PC-9 (cell line): ENCODE data around the gene CSTA. TPM values are rescaled to one million over a fixed set of nuclear protein-coding genes. Genes with fewer than 3 reads are reported as not detected.

ENCODE experiments used
- BruUV-seq: library from RNA; stranded (reverse); fragments of 400-500 nt; replicated peaks from 2 replicates; lab custom pipeline; 2021; lab: Mats Ljungman, UMichigan
- CTCF ChIA-PET: fragments of 300-600 bp; sonication (Branson Sonifier 250); formaldehyde crosslinking; loops from one replicate; lab custom pipeline; 2022; ENCODE audit warnings: antibody characterized with exemption; lab: Charles Lee
- POLR2A ChIA-PET: fragments of 300-600 bp; sonication (Branson Sonifier 250); formaldehyde crosslinking; loops from one replicate; lab custom pipeline; 2022; ENCODE audit warnings: antibody characterized with exemption; ENCODE audit not compliant: unreplicated experiment; lab: Charles Lee
- DNase-seq, 2 experiments: peaks; one replicate each; pipeline versions ENCODE4 v3.0.0 to v3.0.0-alpha.2; 2015 to 2022; ENCODE audit warnings: mixed read lengths in 1 of 2
- H2AFZ ChIP-seq: fragments of 200-600 bp; sonication (generic); 2 replicates; pipeline ENCODE4 v1.8.1; 2017; ENCODE audit warnings: antibody characterized with exemption
- H3F3A ChIP-seq: fragments of 200-600 bp; sonication (generic); 2 replicates; pipeline ENCODE4 v1.8.1; 2017; ENCODE audit warnings: antibody characterized with exemption, mild to moderate bottlenecking, low read depth; ENCODE audit not compliant: insufficient read depth
- H3K27ac ChIP-seq: fragments of 200-600 bp; sonication (generic); 2 replicates; pipeline ENCODE4 v1.6.1; 2016; ENCODE audit warnings: mixed run types
- H3K27me3 ChIP-seq: fragments of 200-600 bp; sonication (generic); 2 replicates; pipeline ENCODE4 v1.6.1; 2016; ENCODE audit warnings: low read depth, mixed run types; ENCODE audit not compliant: insufficient read depth
- H3K36me3 ChIP-seq: fragments of 200-600 bp; sonication (generic); 2 replicates; pipeline ENCODE4 v1.6.1; 2016; ENCODE audit warnings: low read depth, mixed run types
- H3K4me1 ChIP-seq: fragments of 200-600 bp; sonication (generic); replicated peaks from 2 replicates; pipeline ENCODE4 v1.6.1; 2016; ENCODE audit warnings: mixed run types; ENCODE audit not compliant: insufficient read depth
- H3K4me2 ChIP-seq: fragments of 200-600 bp; sonication (generic); 2 replicates; pipeline ENCODE4 v1.6.1; 2017; ENCODE audit warnings: mixed run types
- H3K4me3 ChIP-seq: fragments of 200-600 bp; sonication (generic); 2 replicates; pipeline ENCODE4 v1.6.1; 2016; ENCODE audit warnings: mixed run types
- H3K79me2 ChIP-seq: fragments of 200-600 bp; sonication (generic); 2 replicates; pipeline ENCODE4 v1.6.1; 2017; ENCODE audit warnings: low read depth, mixed run types
- H3K9me2 ChIP-seq: fragments of 200-600 bp; sonication (generic); 2 replicates; pipeline ENCODE4 v1.8.1; 2017; ENCODE audit warnings: mild to moderate bottlenecking; ENCODE audit not compliant: insufficient read depth
- H3K9me3 ChIP-seq: fragments of 200-600 bp; sonication (generic); 2 replicates; pipeline ENCODE4 v1.8.1; 2016; ENCODE audit warnings: low read depth; ENCODE audit not compliant: insufficient read depth
- H4K20me1 ChIP-seq: fragments of 200-600 bp; sonication (generic); 2 replicates; pipeline ENCODE4 v1.8.1; 2017; ENCODE audit not compliant: insufficient read depth
- EZH2 ChIP-seq: fragments of 200-600 bp; sonication (generic); IDR thresholded peaks from 2 replicates; pipeline ENCODE4 v1.8.0; 2017; ENCODE audit warnings: antibody characterized with exemption, low read depth
- intact Hi-C: fragments of 100-400 bp; cut with micrococcal nuclease; formaldehyde crosslinking; loops from one replicate; pipeline ENCODE4 v1.10.0; 2022; ENCODE audit not compliant: unreplicated experiment
- total RNA-seq: library from RNA; stranded (reverse); gene quantifications from 2 replicates; pipeline ENCODE4 v1.2.3, GENCODE V29; 2021
- TF ChIP-seq, protein P1 (sequence below): fragments of 200-600 bp; sonication (generic); conservative IDR thresholded peaks from 2 replicates; pipeline ENCODE4 v1.6.1; 2017; ENCODE audit warnings: mixed run types, antibody characterized with exemption, mild to moderate bottlenecking, moderate library complexity

CSTA gene
- total RNA-seq, 1 experiment from 2014 or later, result 16.8 TPM

DNA sequence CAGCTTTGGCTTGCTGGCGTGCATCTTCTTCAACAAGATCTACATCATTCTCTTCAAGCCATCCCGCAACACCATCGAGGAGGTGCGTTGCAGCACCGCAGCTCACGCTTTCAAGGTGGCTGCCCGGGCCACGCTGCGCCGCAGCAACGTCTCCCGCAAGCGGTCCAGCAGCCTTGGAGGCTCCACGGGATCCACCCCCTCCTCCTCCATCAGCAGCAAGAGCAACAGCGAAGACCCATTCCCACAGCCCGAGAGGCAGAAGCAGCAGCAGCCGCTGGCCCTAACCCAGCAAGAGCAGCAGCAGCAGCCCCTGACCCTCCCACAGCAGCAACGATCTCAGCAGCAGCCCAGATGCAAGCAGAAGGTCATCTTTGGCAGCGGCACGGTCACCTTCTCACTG is 40.6 kb upstream of the CSTA start:
- BruUV-seq, result no TSS peak
- intact Hi-C loops, result no loop called here
- Histone ChIP-seq H3K27me3 (peaks cover 8% of the 10 kb centered on the region; the same call in 1 of the 2 replicates), H3K4me1 (no peaks in the 10 kb centered on the region), H2AFZ (no peak overlapping the region), H3K9me3 (no peaks in the 10 kb centered on the region), H4K20me1 (no peaks in the 10 kb centered on the region), H3F3A (no peaks in the 10 kb centered on the region), H3K27ac (no peak overlapping the region), H3K79me2 (no peaks in the 10 kb centered on the region), H3K9me2 (no peaks in the 10 kb centered on the region), H3K4me2 (no peak overlapping the region), H3K36me3 (no peaks in the 10 kb centered on the region), H3K4me3 (no peak overlapping the region)
- CTCF ChIA-PET, result no interaction called here
- TF ChIP-seq, protein P1, sequence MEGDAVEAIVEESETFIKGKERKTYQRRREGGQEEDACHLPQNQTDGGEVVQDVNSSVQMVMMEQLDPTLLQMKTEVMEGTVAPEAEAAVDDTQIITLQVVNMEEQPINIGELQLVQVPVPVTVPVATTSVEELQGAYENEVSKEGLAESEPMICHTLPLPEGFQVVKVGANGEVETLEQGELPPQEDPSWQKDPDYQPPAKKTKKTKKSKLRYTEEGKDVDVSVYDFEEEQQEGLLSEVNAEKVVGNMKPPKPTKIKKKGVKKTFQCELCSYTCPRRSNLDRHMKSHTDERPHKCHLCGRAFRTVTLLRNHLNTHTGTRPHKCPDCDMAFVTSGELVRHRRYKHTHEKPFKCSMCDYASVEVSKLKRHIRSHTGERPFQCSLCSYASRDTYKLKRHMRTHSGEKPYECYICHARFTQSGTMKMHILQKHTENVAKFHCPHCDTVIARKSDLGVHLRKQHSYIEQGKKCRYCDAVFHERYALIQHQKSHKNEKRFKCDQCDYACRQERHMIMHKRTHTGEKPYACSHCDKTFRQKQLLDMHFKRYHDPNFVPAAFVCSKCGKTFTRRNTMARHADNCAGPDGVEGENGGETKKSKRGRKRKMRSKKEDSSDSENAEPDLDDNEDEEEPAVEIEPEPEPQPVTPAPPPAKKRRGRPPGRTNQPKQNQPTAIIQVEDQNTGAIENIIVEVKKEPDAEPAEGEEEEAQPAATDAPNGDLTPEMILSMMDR, result no peak
- POLR2A ChIA-PET, result no interaction called here
- DNase-seq, result no peak

DNA sequence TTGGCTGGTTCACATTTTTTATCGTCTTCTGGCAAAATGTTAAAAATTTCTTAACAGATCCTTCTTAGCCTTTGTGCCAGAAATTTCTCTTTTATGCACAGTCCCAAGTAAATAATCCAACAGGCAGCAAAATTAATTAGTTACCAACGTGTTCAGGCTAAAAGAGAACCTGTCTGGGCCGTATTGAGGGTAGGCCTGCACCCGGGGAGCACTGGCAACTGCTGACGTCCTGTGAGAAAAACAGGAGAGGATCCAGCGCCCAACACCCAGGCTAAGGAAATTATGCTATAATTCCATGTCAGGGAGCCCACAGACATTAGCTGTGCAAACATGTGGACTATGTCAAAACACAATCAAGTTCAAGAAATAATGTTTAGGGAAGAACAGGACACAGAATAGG is 30.7 kb upstream of the CSTA start:
- no peak overlapping the region for H3K4me2 ChIP-seq
- CTCF ChIA-PET, result no interaction called here
- DNase-seq, result no peak
- H3K27me3 ChIP-seq, result no peaks in the 10 kb centered on the region
- no peaks in the 10 kb centered on the region for H3K79me2 ChIP-seq
- no TSS peak for BruUV-seq
- no peaks in the 10 kb centered on the region for H4K20me1 ChIP-seq
- H3K27ac ChIP-seq, result no peak overlapping the region
- H3F3A ChIP-seq, result no peaks in the 10 kb centered on the region
- intact Hi-C loops, result no loop called here
- H3K9me2 ChIP-seq, result no peaks in the 10 kb centered on the region
- 0 out of 2 replicates have a peak, but pooled peaks cover 7% of the 10 kb centered on the region for H3K4me1 ChIP-seq
- no peak for TF ChIP-seq EZH2
- TF ChIP-seq, protein P1, result no peak
- H3K9me3 ChIP-seq, result no peaks in the 10 kb centered on the region
- H3K4me3 ChIP-seq, result no peak overlapping the region
- no peaks in the 10 kb centered on the region for H3K36me3 ChIP-seq
- POLR2A ChIA-PET, result no interaction called here
- H2AFZ ChIP-seq, result no peak overlapping the region

DNA sequence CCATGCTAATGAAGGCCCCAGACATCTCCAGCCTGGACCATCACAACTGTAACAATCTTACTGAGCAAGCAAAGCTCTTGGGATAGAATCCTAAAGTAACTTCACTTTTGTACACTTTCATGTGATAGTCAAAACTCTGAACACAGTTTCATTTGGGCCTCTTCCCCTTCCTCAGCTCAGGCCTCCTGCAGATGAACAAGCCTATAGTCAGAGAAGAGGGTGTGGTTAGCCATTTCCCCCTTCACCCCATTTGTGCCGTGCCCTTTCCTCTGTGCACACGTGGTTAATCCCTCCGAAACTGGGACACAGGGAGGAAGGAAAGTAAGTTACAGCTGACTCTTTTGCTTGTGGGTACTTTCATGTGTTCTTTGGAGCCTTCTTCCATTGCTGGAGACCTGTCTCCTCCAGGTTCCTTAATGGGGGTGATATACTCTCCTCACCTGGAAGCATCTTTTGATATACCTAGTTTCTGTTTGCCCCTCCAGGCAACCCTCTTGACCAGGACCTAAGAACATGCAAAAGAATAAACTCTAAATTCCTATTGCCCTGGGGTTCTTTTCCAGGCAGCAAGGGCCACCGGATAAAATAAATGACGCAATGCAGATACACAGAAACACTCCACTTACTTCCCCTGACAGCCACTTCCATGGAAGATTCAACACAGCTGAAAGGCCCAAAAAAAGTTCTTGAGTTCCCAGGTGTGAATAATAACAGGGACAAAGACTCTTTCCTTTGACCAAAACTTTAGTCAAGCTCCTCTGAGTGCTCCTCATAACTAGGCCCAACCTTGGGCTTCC is 29.6 kb upstream of the CSTA start:
- Histone ChIP-seq H3K27ac (no peak overlapping the region), H3K4me1 (0 out of 2 replicates have a peak, but pooled peaks cover 7% of the 10 kb centered on the region), H3K4me3 (no peak overlapping the region), H3K4me2 (no peak overlapping the region), H4K20me1 (no peaks in the 10 kb centered on the region), H3K27me3 (no peaks in the 10 kb centered on the region), H2AFZ (no peak overlapping the region), H3K79me2 (no peaks in the 10 kb centered on the region), H3F3A (no peaks in the 10 kb centered on the region), H3K9me2 (no peaks in the 10 kb centered on the region), H3K36me3 (no peaks in the 10 kb centered on the region), H3K9me3 (peaks cover 5% of the 10 kb centered on the region; the same call in 1 of the 2 replicates)
- POLR2A ChIA-PET, result no interaction called here
- no TSS peak for BruUV-seq
- CTCF ChIA-PET, result no interaction called here
- TF ChIP-seq EZH2, result no peak
- TF ChIP-seq, protein P1, result no peak
- no peak for DNase-seq
- intact Hi-C loops, result no loop called here
